Measurements from ENCODE around the gene ASPSCR1.

Gene ASPSCR1

DNA sequence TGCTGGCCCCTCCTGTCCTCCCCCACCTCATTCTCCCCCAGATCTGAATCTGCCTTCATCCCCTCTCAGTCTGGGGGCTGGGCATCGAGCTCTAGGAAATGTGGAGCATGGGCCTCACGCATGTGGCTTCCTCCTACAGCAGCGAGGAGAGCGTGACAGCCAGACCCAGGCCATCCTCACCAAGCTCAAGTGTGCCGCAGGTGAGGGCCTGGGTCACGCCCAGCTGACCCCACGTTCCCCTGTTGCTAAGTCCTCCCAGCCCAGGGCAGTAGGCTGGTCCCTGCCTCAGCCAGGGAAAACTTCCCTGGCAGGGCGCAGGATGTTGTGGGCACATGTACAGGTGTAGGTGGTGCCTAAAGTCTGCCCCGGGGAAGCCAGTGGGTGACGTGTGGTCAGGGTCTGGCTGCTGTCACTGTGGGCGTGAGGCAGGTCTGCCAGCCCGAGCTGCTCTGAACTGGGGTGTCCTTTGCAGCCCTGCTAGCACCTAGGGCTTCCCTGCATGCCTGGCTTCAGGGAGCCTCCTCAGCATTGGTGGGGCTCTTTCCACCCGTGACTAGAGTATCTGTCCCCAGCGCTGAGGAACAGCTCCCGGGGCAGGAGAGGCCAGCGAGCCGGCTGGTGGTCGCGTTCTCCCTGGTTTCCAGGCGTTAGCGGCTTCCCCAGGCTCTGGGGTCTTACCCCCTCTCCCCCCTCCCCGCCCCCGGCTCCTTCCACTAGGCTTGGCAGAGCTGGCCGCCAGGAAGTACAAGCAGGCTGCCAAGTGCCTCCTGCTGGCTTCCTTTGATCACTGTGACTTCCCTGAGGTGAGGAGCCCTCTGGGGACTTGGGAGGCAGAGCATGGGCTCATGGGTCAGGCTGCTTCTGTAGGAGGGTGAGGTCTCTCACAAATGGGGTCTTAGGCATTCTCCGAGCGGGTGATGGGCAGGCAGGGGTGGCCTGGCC is 77.9 kb downstream of the ASPSCR1 start:
- DNase-seq (ENCODE audit: low read depth, low spot score) = no peak

DNA sequence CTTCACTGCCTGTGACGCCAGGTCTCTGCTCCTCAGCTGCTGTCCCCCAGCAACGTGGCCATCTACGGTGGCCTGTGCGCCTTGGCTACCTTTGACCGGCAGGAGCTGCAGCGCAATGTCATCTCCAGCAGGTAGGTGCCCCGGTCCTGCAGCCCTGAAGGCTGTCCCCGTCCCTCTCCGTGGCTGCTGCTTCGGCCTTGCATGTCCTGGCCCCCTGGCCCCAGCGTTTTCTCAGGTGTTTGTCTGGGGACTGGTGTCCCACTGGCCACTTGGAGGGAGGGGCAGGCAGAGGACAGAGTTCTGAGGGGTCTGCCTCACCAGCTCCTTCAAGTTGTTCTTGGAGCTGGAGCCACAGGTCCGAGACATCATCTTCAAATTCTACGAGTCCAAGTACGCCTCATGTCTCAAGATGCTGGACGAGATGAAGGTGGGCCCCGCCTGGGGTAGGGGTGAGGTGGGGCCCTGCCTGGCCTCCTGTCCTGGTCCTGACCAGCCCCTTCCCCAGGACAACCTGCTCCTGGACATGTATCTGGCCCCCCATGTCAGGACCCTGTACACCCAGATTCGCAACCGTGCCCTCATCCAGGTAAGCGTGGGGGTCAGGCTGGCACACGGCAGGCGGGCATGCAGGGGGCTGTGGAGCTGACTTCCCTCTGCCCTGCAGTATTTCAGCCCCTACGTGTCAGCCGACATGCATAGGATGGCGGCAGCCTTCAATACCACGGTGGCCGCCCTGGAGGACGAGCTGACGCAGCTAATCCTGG is 78.7 kb downstream of the ASPSCR1 start:
- DNase-seq (ENCODE audit: low read depth, low spot score) = no peak

DNA sequence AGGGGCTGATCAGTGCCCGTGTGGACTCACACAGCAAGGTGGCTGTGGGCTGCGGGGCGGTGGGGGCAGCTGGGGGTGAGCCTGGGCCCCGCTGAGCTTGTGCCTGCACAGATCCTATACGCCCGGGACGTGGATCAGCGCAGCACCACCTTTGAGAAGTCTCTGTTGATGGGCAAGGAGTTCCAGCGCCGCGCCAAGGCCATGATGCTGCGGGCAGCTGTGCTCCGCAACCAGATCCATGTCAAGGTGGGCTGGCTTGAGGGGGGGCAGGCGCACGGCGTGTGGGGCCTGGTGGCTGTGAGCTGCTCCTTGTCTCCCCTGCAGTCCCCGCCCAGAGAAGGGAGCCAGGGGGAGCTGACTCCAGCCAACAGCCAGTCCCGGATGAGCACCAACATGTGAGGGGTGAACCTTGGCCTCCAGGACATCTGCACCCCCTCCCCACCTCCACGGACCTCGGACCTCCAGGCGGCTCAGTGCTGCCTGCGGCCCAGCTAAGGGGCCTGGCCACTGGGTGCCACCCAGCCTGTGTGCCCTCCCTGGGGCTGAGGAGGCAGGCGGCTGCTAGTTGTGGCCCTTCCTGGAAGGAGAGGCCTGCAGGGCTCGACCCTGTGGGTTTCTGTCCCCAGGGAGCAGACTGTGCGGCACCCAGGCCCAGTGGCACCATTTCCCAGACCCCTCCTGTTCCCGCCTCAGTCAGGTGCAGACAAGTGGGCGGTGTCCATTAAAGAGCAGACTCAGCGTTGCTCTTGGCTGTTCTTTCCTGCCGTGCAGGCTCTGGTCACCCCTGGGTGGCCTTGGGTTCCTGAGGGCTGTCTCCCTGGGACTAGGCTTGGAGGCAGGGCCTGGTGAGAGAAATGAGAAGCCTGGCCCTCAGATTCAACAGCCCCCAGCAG is 79.5 kb downstream of the ASPSCR1 start:
- no peak for DNase-seq (ENCODE audit: low read depth, low spot score)

DNA sequence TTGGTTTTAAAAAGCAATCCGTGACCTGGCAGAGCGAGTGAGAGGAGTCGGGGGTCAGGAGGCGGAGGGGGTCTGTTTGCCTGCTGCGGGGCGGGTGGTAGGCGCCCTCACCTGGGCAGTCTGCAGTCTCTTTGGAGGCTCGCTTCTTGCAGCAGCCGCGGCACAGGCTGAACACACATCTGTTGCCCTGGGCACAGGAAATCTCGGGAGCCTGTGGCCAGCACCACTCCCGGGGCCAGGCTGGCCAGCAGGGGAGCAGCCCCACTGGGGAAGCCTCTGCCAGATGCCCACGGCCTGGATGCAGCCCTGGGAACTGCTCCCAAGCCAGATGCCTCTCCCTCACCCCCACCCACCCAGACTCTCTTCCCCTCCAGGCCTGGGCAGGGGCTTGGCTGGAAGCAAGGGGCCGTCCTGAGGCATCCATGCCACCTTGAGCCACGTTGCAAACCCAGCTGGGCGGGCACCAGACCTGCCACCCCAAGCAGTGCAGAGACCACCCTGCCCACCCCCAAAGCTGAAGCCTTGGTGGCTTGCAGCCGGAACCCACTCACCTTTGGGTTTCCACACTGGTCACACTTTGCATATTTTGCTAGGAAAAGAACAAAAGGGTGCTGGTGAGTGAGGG is 80.9 kb downstream of the ASPSCR1 start:
- DNase-seq (ENCODE audit: low read depth, low spot score) = no peak

DNA sequence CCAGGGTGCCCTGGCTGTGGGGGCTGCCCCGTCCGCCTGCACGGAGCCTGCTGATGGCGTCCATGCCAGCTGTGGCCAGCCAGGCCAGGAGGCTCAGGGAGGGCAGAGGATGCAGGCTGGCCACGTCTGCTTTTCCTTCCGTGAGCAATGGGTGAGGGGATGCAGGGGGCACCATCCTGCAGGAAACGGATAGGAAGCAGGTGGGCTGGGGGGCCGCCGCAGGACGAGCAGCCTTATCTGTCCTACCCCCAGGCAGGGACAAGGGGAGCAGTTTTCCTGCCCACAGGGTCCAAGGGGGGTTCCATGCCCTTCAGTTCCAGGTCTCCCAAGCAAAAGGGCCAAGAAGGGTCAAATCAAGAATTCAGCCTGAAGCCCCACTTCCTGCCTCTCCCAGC is 81.4 kb downstream of the ASPSCR1 start:
- no peak for DNase-seq (ENCODE audit: low read depth, low spot score)

GRCh38 chr17:82059272-82060000 is 82.0 kb downstream of the ASPSCR1 start:
- DNase-seq (ENCODE audit: low read depth, low spot score) = no peak

- no peak for DNase-seq (ENCODE audit: low read depth, low spot score)
These were observed 82.6 kb downstream of the ASPSCR1 start for GRCh38 chr17:82060001-82060380.

GRCh38 chr17:82060614-82061013 is 83.2 kb downstream of the ASPSCR1 start:
- DNase-seq (ENCODE audit: low read depth, low spot score) = no peak

DNA sequence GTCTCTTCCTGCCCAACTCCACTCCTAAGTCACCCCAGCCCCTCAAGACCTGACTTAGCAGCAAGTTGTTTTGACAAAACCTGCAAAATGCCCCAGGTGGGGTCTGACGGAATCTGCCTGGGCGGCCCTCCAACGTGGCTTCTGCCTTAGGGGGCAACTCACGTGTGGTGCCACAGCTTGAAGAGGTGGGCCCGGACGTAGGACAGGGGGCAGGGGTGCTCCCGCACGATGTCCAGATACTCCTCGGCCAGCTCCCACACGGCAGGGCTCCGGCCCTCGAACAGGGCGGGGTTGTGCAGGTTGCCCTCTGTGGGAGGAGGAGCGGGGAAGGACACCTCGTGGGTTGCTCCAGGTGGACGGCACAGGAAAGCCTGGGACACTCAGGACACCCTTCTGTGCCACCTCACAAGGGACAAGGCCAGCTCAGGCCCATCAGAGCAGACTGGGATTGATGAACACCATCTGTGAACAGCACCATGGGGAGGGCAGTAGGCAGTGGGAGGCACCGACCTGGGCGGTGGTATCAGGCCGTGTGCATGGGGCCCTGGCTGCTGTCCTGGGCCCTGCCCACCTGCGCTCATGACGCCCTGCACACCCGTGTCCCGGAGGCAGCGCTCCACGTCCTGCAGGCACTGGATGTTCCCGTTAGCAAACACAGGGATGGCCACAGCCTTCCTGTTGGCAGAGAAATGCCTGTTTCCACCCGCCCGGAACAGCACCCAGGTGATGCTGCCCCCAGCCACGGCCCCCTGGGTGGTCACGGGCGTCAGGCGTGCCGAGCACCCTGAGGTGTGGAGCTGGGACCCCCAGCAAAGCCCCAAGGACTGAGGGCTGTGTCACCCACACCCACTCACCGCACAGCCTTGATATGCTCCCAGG is 83.9 kb downstream of the ASPSCR1 start:
- DNase-seq (ENCODE audit: low read depth, low spot score) = no peak

- DNase-seq (ENCODE audit: low read depth, low spot score) = no peak
These were observed 84.9 kb downstream of the ASPSCR1 start for GRCh38 chr17:82062076-82062983.

DNA sequence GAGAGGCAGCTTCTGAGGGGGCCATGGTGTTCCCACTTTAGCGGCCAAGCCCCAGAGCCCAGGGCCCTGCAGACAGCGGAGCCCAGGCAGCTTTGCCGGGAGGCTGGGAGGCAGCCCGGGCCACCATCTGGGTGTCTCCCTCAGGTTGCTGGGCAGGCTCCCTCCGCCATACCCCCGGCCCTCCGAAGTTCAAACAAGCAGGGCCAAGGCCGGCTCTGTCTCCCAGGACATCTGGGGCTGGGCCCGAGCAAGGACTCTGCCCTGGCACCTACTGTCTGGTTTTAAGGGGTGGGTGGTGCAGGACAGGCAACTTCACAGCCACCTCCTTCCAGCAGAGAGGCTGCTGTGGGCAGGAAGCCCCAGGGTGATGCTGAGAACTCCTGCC is 85.5 kb downstream of the ASPSCR1 start:
- no peak for DNase-seq (ENCODE audit: low read depth, low spot score)

GRCh38 chr17:82063424-82064415 is 86.3 kb downstream of the ASPSCR1 start:
- no peak for DNase-seq (ENCODE audit: low read depth, low spot score)

- DNase-seq (ENCODE audit: low read depth, low spot score) = no peak
These were observed 87.2 kb downstream of the ASPSCR1 start for GRCh38 chr17:82064433-82065192.

DNA sequence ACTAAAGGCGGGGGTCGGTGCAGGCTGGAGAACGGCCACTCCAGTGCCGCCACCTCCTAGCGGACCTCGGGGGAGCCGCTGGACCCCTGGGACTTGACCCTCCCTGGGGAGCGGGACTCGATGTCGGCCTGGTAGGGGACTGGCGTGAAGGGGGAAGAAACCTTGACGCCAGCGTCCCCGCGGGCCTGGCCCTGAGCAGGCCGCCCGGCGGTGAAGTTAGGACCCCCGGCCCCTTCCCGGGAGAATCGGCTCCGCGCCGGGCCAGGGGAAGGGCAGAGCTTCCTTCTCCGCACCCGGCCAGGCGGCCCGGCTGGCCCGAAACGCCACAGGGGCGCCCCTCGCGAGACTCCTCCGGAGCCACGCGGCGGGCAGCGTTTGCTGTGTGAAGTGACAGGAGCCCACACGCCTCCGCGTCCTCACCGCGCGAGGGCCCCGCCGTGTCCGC is 87.8 kb downstream of the ASPSCR1 start:
- DNase-seq (ENCODE audit: low read depth, low spot score) = no peak

DNA sequence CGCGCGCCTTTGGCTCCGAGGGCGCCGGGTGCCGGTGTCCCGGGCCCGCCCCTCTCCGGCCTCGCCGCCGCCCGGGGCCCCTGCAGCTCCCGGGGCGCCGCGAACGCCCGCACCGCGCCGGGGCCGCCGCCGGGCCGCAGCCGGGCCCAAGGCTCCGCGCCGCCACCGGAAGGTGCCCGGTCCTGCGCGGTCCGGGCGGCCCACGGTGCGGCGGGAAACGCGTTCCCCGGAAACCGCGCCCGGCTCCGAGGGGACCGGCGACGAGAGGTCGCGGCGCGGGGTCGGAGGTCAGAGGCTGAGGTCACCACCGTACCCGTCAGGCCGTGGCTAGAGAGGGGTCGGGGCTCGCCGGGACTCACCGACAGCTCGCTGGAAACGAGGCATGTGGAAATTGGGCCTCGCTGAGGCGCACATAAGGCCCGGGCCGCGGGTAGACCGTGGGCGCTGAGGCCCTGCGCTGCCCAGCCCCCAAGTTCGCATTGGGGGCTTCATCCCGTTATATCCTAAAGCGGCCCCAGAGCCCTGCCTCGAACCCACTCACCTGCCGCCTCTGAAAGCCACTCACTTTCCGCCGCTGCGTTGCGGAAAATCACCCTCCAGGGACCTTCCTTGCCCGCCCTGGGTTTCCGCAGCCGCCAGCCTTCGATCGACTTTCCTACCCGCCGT is 88.3 kb downstream of the ASPSCR1 start, which contains the start of gene DUS1L:
TSS of gene DUS1L (minus strand) at position 167 of the 666 bp plus-strand sequence. CDS start 745 bp downstream, outside the sequence.
- DNase-seq (ENCODE audit: low read depth, low spot score) = no peak

All from iPS DF 19.7 (cell line).